H1 (cell line): ENCODE results near the gene PTPRCAP. TPM values are rescaled to one million over a fixed set of nuclear protein-coding genes. Genes with fewer than 3 reads are reported as not detected.

Experiments used
- CTCF ChIA-PET: fragments of 300-600 bp; sonication (Branson Sonifier 250); formaldehyde crosslinking; loops from one replicate; lab custom pipeline; 2021; ENCODE audit not compliant: partially characterized antibody; lab: Charles Lee
- POLR2A ChIA-PET: fragments of 300-600 bp; sonication (Branson Sonifier 250); formaldehyde crosslinking; loops from one replicate; lab custom pipeline; 2021; ENCODE audit warnings: inconsistent platforms; ENCODE audit not compliant: partially characterized antibody; lab: Charles Lee
- DNase-seq, 2 experiments: peaks; one replicate each; pipeline versions ENCODE4 v3.0.0 to v3.0.0-alpha.2; 2010 to 2022; ENCODE audit warnings: low spot score in 2 of 2, low read depth in 1 of 2, mixed read lengths in 1 of 2
- FAIRE-seq: peaks from 2 replicates; lab custom pipeline; 2011; peaks lifted over from hg19 to GRCh38; lab: Jason Lieb, UNC
- H2AFZ ChIP-seq: 2 replicates; pipeline ENCODE4 v1.8.1; 2012; ENCODE audit warnings: low read length, inconsistent platforms
- H2AK5ac ChIP-seq: 2 replicates; pipeline ENCODE4 v1.6.1; 2013; ENCODE audit warnings: low read depth, low read length
- H2BK120ac ChIP-seq: replicated peaks from 2 replicates; pipeline ENCODE3; 2013; ENCODE audit warnings: low read depth, low read length, inconsistent platforms
- H2BK12ac ChIP-seq: 2 replicates; pipeline ENCODE4 v1.6.1; 2013; ENCODE audit warnings: low read depth, low read length
- H2BK15ac ChIP-seq: 2 replicates; pipeline ENCODE4 v1.6.1; 2013; ENCODE audit warnings: low read length
- H2BK20ac ChIP-seq: 2 replicates; pipeline ENCODE4 v1.6.1; 2013; ENCODE audit warnings: low read length
- H2BK5ac ChIP-seq: 2 replicates; pipeline ENCODE4 v1.6.1; 2013; ENCODE audit warnings: low read depth, low read length
- H3K14ac ChIP-seq: 2 replicates; pipeline ENCODE4 v1.6.1; 2013; ENCODE audit warnings: inconsistent platforms; ENCODE audit not compliant: insufficient read length
- H3K18ac ChIP-seq: 2 replicates; pipeline ENCODE4 v1.6.1; 2013; ENCODE audit warnings: low read length; ENCODE audit errors: extremely low read depth
- H3K23ac ChIP-seq: 2 replicates; pipeline ENCODE4 v1.6.1; 2013; ENCODE audit warnings: inconsistent platforms; ENCODE audit not compliant: insufficient read length
- H3K23me2 ChIP-seq: 2 replicates; pipeline ENCODE4 v1.6.1; 2013; ENCODE audit warnings: low read depth, low read length
- H3K27ac ChIP-seq: 2 replicates; pipeline ENCODE4 v1.6.1; 2011; ENCODE audit warnings: low read depth, low read length, inconsistent platforms
- H3K27me3 ChIP-seq, 4 experiments: replicated peaks in 1 of 4; 1 replicate in 1 of 4; 2 replicates in 3 of 4; pipeline versions ENCODE4 v1.6.1 to v1.8.1; 2011 to 2013; ENCODE audit warnings: low read length in 3 of 4, mild to moderate bottlenecking in 3 of 4, inconsistent platforms in 2 of 4, mixed read lengths in 2 of 4, moderate library complexity in 1 of 4; ENCODE audit not compliant: control insufficient read depth in 3 of 4, insufficient read depth in 3 of 4; ENCODE audit errors: extremely low read depth in 1 of 4
- H3K36me3 ChIP-seq, 4 experiments: 2 replicates each; pipeline versions ENCODE4 v1.6.1 to v1.8.1; 2011 to 2013; ENCODE audit warnings: mild to moderate bottlenecking in 4 of 4, low read length in 3 of 4, moderate library complexity in 2 of 4, control low read depth in 1 of 4, inconsistent platforms in 1 of 4; ENCODE audit not compliant: insufficient read depth in 4 of 4, control insufficient read depth in 2 of 4
- H3K4ac ChIP-seq: replicated peaks from 2 replicates; pipeline ENCODE3; 2013; ENCODE audit warnings: low read length, low read depth, mixed read lengths, inconsistent platforms; ENCODE audit not compliant: insufficient read length
- H3K4me1 ChIP-seq, 4 experiments: replicated peaks in 1 of 4; 1 replicate in 1 of 4; 2 replicates in 3 of 4; pipeline versions ENCODE4 v1.6.1 to v1.8.1; 2011 to 2013; ENCODE audit warnings: low read length in 3 of 4, inconsistent platforms in 2 of 4, mixed read lengths in 1 of 4; ENCODE audit not compliant: insufficient read depth in 4 of 4, control insufficient read depth in 3 of 4
- H3K4me2 ChIP-seq, 2 experiments: 2 replicates each; pipeline versions ENCODE4 v1.6.1 to v1.8.1; 2011 to 2013; ENCODE audit warnings: low read depth in 2 of 2, low read length in 2 of 2, control low read depth in 1 of 2, inconsistent platforms in 1 of 2, mild to moderate bottlenecking in 1 of 2; ENCODE audit not compliant: insufficient read depth in 1 of 2
- H3K4me3 ChIP-seq, 4 experiments: fragments of 200-600, 300-600 bp in 1 of 4; sonication (generic), shearing (Covaris generic), sonication (Bioruptor Twin) in 1 of 4; 2 replicates each; pipeline versions ENCODE4 v1.5.1 to v1.8.1; 2011 to 2016; ENCODE audit warnings: low read length in 4 of 4, low read depth in 3 of 4, control low read depth in 2 of 4, inconsistent platforms in 2 of 4, mild to moderate bottlenecking in 2 of 4, mixed read lengths in 1 of 4, moderate library complexity in 1 of 4; ENCODE audit not compliant: insufficient read depth in 2 of 4; ENCODE audit errors: extremely low read depth in 1 of 4
- H3K56ac ChIP-seq: replicated peaks from 2 replicates; pipeline ENCODE3; 2013; ENCODE audit warnings: low read depth, mild to moderate bottlenecking, mixed read lengths, low read length, inconsistent platforms; ENCODE audit not compliant: insufficient read length
- H3K79me1 ChIP-seq: 2 replicates; pipeline ENCODE4 v1.6.1; 2013; ENCODE audit warnings: low read depth, low read length, control low read depth
- H3K79me2 ChIP-seq, 2 experiments: 2 replicates each; pipeline versions ENCODE4 v1.6.1 to v1.8.1; 2012 to 2013; ENCODE audit warnings: low read length in 2 of 2, mild to moderate bottlenecking in 2 of 2, inconsistent platforms in 1 of 2; ENCODE audit not compliant: insufficient read depth in 2 of 2, control insufficient read depth in 1 of 2
- H3K9ac ChIP-seq, 4 experiments: replicated peaks in 1 of 4; 1 replicate in 1 of 4; 2 replicates in 3 of 4; pipeline versions ENCODE4 v1.6.1 to v1.8.1; 2011 to 2013; ENCODE audit warnings: low read depth in 3 of 4, low read length in 3 of 4, control low read depth in 2 of 4, mild to moderate bottlenecking in 2 of 4, moderate library complexity in 2 of 4, inconsistent platforms in 1 of 4; ENCODE audit errors: extremely low read depth in 1 of 4
- H3K9me3 ChIP-seq, 2 experiments: 2 replicates each; pipeline versions ENCODE4 v1.6.1 to v1.8.1; 2012 to 2013; ENCODE audit warnings: mild to moderate bottlenecking in 2 of 2, moderate library complexity in 2 of 2, control low read depth in 1 of 2, inconsistent platforms in 1 of 2, low read depth in 1 of 2, low read length in 1 of 2, mixed read lengths in 1 of 2; ENCODE audit not compliant: insufficient read depth in 2 of 2
- H4K20me1 ChIP-seq, 2 experiments: replicated peaks in 1 of 2; 2 replicates each; pipeline versions ENCODE3 to v1.8.1; 2011 to 2013; ENCODE audit warnings: inconsistent platforms in 2 of 2, low read length in 2 of 2, mild to moderate bottlenecking in 1 of 2; ENCODE audit not compliant: insufficient read depth in 2 of 2, control insufficient read depth in 1 of 2
- H4K5ac ChIP-seq: 2 replicates; pipeline ENCODE4 v1.6.1; 2013; ENCODE audit warnings: low read length, low read depth, mixed read lengths, inconsistent platforms; ENCODE audit not compliant: insufficient read length
- H4K8ac ChIP-seq: 2 replicates; pipeline ENCODE4 v1.8.0; 2013; ENCODE audit warnings: mild to moderate bottlenecking, moderate library complexity, low read length, inconsistent platforms; ENCODE audit not compliant: insufficient read depth; ENCODE audit errors: extremely low read depth
- H4K91ac ChIP-seq: replicated peaks from 2 replicates; pipeline ENCODE3; 2013; ENCODE audit warnings: low read length, mixed read lengths, inconsistent platforms; ENCODE audit not compliant: insufficient read length
- ASH2L ChIP-seq: fragments of 200-600, 300-600 bp; sonication (generic); IDR thresholded peaks from one replicate; pipeline ENCODE4 v1.7.1; 2017; ENCODE audit warnings: low read length
- CEBPB ChIP-seq: IDR thresholded peaks from 2 replicates; pipeline ENCODE4 v1.6.1; 2012; ENCODE audit warnings: low read depth, low read length
- KDM4A ChIP-seq: IDR thresholded peaks from one replicate; pipeline ENCODE4 v1.7.1; 2012; ENCODE audit warnings: low read depth, mild to moderate bottlenecking, moderate library complexity, low read length, inconsistent platforms; ENCODE audit not compliant: severe bottlenecking
- SP1 ChIP-seq: IDR thresholded peaks from 2 replicates; pipeline ENCODE4 v1.6.1; 2011; ENCODE audit warnings: low read depth, low read length
- SP4 ChIP-seq: IDR thresholded peaks from 2 replicates; pipeline ENCODE4 v1.6.1; 2012; ENCODE audit warnings: low read length, inconsistent platforms
- WGBS, 2 experiments: shearing (Covaris generic) in 1 of 2; methylation state at CpG; one replicate each; pipeline versions ENCODE4 v1.1.6 to v1.1.7; 2013 to 2015; ENCODE audit warnings: low lambda C conversion rate in 2 of 2, mixed read lengths in 2 of 2, inconsistent platforms in 1 of 2, low coverage in 1 of 2, missing lambda C conversion rate in 1 of 2; ENCODE audit not compliant: insufficient replicate concordance in 2 of 2, insufficient coverage in 1 of 2, insufficient read length in 1 of 2; ENCODE audit errors: extremely low coverage in 1 of 2, missing lambda C conversion rate in 1 of 2; 5-methylcytosine and 5-hydroxymethylcytosine counted together
- polyA plus RNA-seq, 7 experiments: library from polyadenylated mRNA; depleted of rRNA in 3 of 7; stranded (reverse) in 5 of 7; unstranded in 2 of 7; fragments of >200 nt in 5 of 7; fragments of 200-250 nt in 2 of 7; gene quantifications; 1 replicate in 5 of 7; 2 replicates in 1 of 7; 4 replicates in 1 of 7; pipeline versions ENCODE4 v1.2.1 to v1.2.3, GENCODE V29; 2011 to 2013; ENCODE audit warnings: missing spikeins in 2 of 7, mixed read lengths in 2 of 7
- total RNA-seq: library from RNA; stranded (reverse); fragmentation: NEBNext Ultra II Directional; extraction: Animal tissue kit (Norgen Biotek cat#: 25700); gene quantifications from 2 replicates; pipeline ENCODE4 v1.2.1, GENCODE V29; 2021

The PTPRCAP gene
- total and polyA plus RNA-seq, 2 of the 8 experiments (the other 6 are each of a cell fraction or from before 2014, with no cell fraction given), result 0.78 to 6.7 TPM

DNA sequence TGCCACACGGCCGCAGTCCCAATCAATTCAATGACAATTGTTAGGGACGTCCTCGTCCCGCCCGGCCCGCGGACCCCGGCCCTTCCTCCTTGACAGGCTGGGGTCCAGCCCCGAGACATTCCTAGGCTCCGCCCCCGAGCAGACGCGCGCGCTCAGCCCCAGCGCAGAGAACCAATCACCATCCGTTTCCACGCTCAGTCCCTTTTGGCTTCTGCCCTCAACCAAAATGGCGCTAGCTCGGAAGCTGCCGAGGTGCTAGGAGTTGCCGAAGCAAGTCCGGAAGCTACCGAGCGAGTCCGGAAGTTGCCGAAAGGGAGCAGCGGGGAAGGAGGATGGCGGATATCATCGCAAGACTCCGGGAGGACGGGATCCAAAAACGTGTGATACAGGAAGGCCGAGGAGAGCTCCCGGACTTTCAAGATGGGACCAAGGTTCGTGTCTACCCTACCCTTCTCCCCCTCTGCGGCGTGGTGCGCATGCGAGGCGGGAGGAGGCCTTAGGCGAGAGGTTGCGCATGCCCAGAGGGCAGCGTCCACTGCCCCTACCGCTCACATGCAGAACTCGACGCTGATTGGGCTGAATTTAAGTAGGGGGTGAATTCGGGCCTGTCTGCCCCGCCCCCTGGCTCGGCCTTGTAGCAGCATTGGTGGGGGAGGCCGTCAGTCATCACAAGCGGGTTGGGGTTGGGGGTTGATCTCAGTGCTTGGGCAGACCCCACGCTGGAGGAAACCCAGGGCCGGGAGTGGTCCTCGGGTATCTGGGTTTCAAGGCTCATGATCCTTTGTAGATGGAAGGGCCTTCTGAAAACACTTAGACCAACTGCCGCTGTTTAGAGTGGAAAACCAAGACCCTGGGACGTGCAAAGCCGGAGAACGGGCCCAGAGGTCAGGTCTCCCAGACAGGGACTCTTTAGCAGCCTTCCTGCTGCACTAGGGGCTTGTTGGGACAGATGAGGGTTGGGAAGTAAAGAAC is 45.6 kb upstream of the PTPRCAP start, which contains the start of gene AIP:
TSS of gene AIP (plus strand) at position 200 of the 972 bp plus-strand sequence. CDS start at position 333, 133 bp downstream.
- H3K4me3 ChIP-seq, result peak within 1 kb of the TSS; percentile 44 to 64 (median 60)
- H4K91ac ChIP-seq, result peak within 1 kb of the TSS; percentile 84
- no peaks in the 10 kb centered on the region for H3K23me2 ChIP-seq
- H3K36me3 ChIP-seq, result peaks cover 0 to 3% (median 0%) of the 10 kb centered on the region in 4 experiments; a peak in 1 of 8 replicates
- peaks cover 0 to 5% of the 10 kb centered on the region in 2 experiments for H4K20me1 ChIP-seq
- ChIA-PET POLR2A (interaction anchor here (0.8 to 2.1 kb wide), 6 partner anchors 9 to 87 kb away, joined by 3 to 7 read pairs (median 4); partner anchors contain the start of gene TMEM134), CTCF (interaction anchor here (0.8 to 1.0 kb wide), 2 partner anchors 85 to 91 kb away, joined by 3 to 4 read pairs; partner anchors contain the start of gene RAD9A)
- H3K4me1 ChIP-seq, result peaks cover 0 to 3% (median 3%) of the 10 kb centered on the region in 4 experiments; a peak in 3 of 7 replicates
- H3K23ac ChIP-seq, result no peak within 1 kb of the TSS
- H3K9ac ChIP-seq, result peak within 1 kb of the TSS in 3 of 4 experiments; percentile 62 to 79 (median 70); a peak in 6 of 7 replicates
- WGBS, 2 experiments, result 11% methylated on average over 60 of the region's 60 CpGs; no CpG with 5 or more reads in 1 of the 2 experiments
- peak within 1 kb of the TSS; percentile 67 for H3K27ac ChIP-seq
- H3K79me1 ChIP-seq, result no peaks in the 10 kb centered on the region
- no peak within 1 kb of the TSS for H3K4ac ChIP-seq
- H3K56ac ChIP-seq, result no peak within 1 kb of the TSS
- no peak within 1 kb of the TSS for H2BK120ac ChIP-seq
- no peaks in the 10 kb centered on the region for H3K79me2 ChIP-seq
- no peak within 1 kb of the TSS; the same call in 1 of the 2 replicates for H2AK5ac ChIP-seq
- no peak within 1 kb of the TSS for H2BK20ac ChIP-seq
- peak within 1 kb of the TSS; percentile 92; the same call in 1 of the 2 replicates for H2BK12ac ChIP-seq
- DNase-seq (peak; percentile 93 to 97), FAIRE-seq (no peak)
- peak within 1 kb of the TSS; percentile 96 for H4K5ac ChIP-seq
- H3K18ac ChIP-seq, result peak within 1 kb of the TSS; percentile 94
- H3K9me3 ChIP-seq, result no peaks in the 10 kb centered on the region
- H3K14ac ChIP-seq, result no peak within 1 kb of the TSS
- H4K8ac ChIP-seq, result peak within 1 kb of the TSS; percentile 98; the same call in 1 of the 2 replicates
- peak within 1 kb of the TSS; percentile 39; the same call in 1 of the 2 replicates for H2AFZ ChIP-seq
- peak within 1 kb of the TSS; percentile 54 to 70 for H3K4me2 ChIP-seq
- peak within 1 kb of the TSS; percentile 78; the same call in 1 of the 2 replicates for H2BK15ac ChIP-seq
- peaks cover 0 to 10% (median 9%) of the 10 kb centered on the region in 4 experiments; a peak in 6 of 7 replicates for H3K27me3 ChIP-seq
- H2BK5ac ChIP-seq, result peak within 1 kb of the TSS; percentile 76
- TF ChIP-seq ASH2L, result peak; percentile 86
- TF ChIP-seq CEBPB, result 0 out of 2 replicates have a peak, but pooled peaks have one; percentile 13
- TF ChIP-seq SP1, result peak; percentile 95
- peak; percentile 99 for TF ChIP-seq KDM4A
- peak; percentile 94 for TF ChIP-seq SP4
